CD8-positive, alpha-beta memory T cell (primary cell): ENCODE data around the gene KNSTRN. TPM values are rescaled to one million over a fixed set of nuclear protein-coding genes. Genes with fewer than 3 reads are reported as not detected.

ENCODE experiments used
- CTCF ChIA-PET: fragments of 350-600 bp; sonication (Branson Sonifier 250); formaldehyde crosslinking; loops from one replicate; lab custom pipeline; 2021; ENCODE audit warnings: antibody characterized with exemption; lab: Charles Lee
- POLR2A ChIA-PET: fragments of 350-600 bp; sonication (Branson Sonifier 250); formaldehyde crosslinking; loops from one replicate; lab custom pipeline; 2021; ENCODE audit warnings: antibody characterized with exemption; lab: Charles Lee
- DNase-seq, 5 donors: peaks; one replicate each; pipeline versions ENCODE4 v3.0.0 to v3.0.0-alpha.2; 2020 to 2022; ENCODE audit warnings: mixed read lengths in 1 of 5
- H3K27ac ChIP-seq: one replicate; pipeline ENCODE4 v1.7.0; 2013; ENCODE audit warnings: low read depth, mild to moderate bottlenecking, low read length, moderate library complexity
- H3K27me3 ChIP-seq: 2 replicates; pipeline ENCODE4 v1.7.0; 2013; ENCODE audit warnings: low read length, mild to moderate bottlenecking; ENCODE audit not compliant: insufficient read depth, poor library complexity, severe bottlenecking
- H3K36me3 ChIP-seq: 2 replicates; pipeline ENCODE4 v1.7.0; 2013; ENCODE audit warnings: mild to moderate bottlenecking, low read length, moderate library complexity; ENCODE audit not compliant: insufficient read depth
- H3K4me1 ChIP-seq: 2 replicates; pipeline ENCODE4 v1.7.0; 2013; ENCODE audit warnings: mild to moderate bottlenecking, low read length, moderate library complexity; ENCODE audit not compliant: insufficient read depth
- H3K4me3 ChIP-seq: 2 replicates; pipeline ENCODE4 v1.7.0; 2013; ENCODE audit warnings: mild to moderate bottlenecking, low read length
- H3K9me3 ChIP-seq: 2 replicates; pipeline ENCODE4 v1.7.0; 2013; ENCODE audit warnings: mild to moderate bottlenecking, low read length
- H3K27ac Mint-ChIP-seq, 8 donors: one replicate each; pipeline ENCODE4 v1.8.0; 2020 to 2021; ENCODE audit warnings: mixed read lengths in 8 of 8, mild to moderate bottlenecking in 6 of 8, inconsistent platforms in 3 of 8, moderate library complexity in 3 of 8
- H3K27me3 Mint-ChIP-seq, 2 donors: one replicate each; pipeline ENCODE4 v1.8.0; 2020 to 2021; ENCODE audit warnings: mixed read lengths in 2 of 2, mild to moderate bottlenecking in 1 of 2, moderate library complexity in 1 of 2
- H3K36me3 Mint-ChIP-seq, 3 donors: one replicate each; pipeline ENCODE4 v1.8.0; 2020 to 2021; ENCODE audit warnings: mixed read lengths in 3 of 3, inconsistent platforms in 1 of 3, mild to moderate bottlenecking in 1 of 3
- H3K4me1 Mint-ChIP-seq, 3 donors: one replicate each; pipeline ENCODE4 v1.8.0; 2020 to 2021; ENCODE audit warnings: mixed read lengths in 3 of 3, inconsistent platforms in 1 of 3, mild to moderate bottlenecking in 1 of 3
- H3K4me3 Mint-ChIP-seq, 7 donors: one replicate each; pipeline ENCODE4 v1.8.0; 2020 to 2021; ENCODE audit warnings: mixed read lengths in 7 of 7, mild to moderate bottlenecking in 6 of 7, moderate library complexity in 4 of 7, inconsistent platforms in 2 of 7
- H3K9me3 Mint-ChIP-seq, 5 donors: one replicate each; pipeline ENCODE4 v1.8.0; 2020 to 2022; ENCODE audit warnings: mixed read lengths in 5 of 5, mild to moderate bottlenecking in 3 of 5, moderate library complexity in 2 of 5, inconsistent platforms in 1 of 5
- polyA plus RNA-seq: library from polyadenylated mRNA; unstranded; fragments of 300-500 nt; fragmentation: Illumina TruSeq; gene quantifications from one replicate; pipeline ENCODE4 v1.2.3, GENCODE V29; 2021
- total RNA-seq, 2 experiments: library from RNA; stranded (reverse); gene quantifications; one replicate each; pipeline ENCODE4 v1.2.3, GENCODE V29; 2021

The KNSTRN gene
- total and polyA plus RNA-seq, 3 experiments from 2014 or later, result 3.6 to 49.9 (median 42.8) TPM

- Mint-ChIP-seq H3K27ac (peak overlapping the region in 1 of 8 donors; percentile 68), H3K27me3 (no peaks in the 10 kb centered on the region), H3K36me3 (peaks cover 0 to 5% (median 5%) of the 10 kb centered on the region in 3 donors), H3K9me3 (no peaks in the 10 kb centered on the region), H3K4me1 (peaks cover 28 to 45% (median 42%) of the 10 kb centered on the region in 3 donors), H3K4me3 (no peak overlapping the region)
- no peak overlapping the region for H3K27ac ChIP-seq
- ChIA-PET CTCF (interaction anchor here (0.7 to 1.7 kb wide), 6 partner anchors 15 to 85 kb away, joined by 3 to 4 read pairs (median 3); partner anchors contain the start of gene KNSTRN), POLR2A (no interaction called here)
- peaks cover 29% of the 10 kb centered on the region for H3K4me1 ChIP-seq
- DNase-seq, result no peak
- no peaks in the 10 kb centered on the region for H3K27me3 ChIP-seq
- H3K4me3 ChIP-seq, result no peak overlapping the region
- H3K36me3 ChIP-seq, result no peaks in the 10 kb centered on the region
- no peaks in the 10 kb centered on the region for H3K9me3 ChIP-seq
Observed at GRCh38 chr15:40364251-40364650, 18.3 kb upstream of the KNSTRN start.

- CTCF ChIA-PET, result interaction anchor here (0.5 to 2.2 kb wide), 6 partner anchors 17 to 86 kb away, joined by 3 to 15 read pairs (median 4); partner anchors contain the start of gene KNSTRN
- Histone ChIP-seq H3K4me1 (peaks cover 29% of the 10 kb centered on the region), H3K4me3 (no peak overlapping the region), H3K27ac (no peak overlapping the region), H3K27me3 (no peaks in the 10 kb centered on the region), H3K36me3 (no peaks in the 10 kb centered on the region), H3K9me3 (no peaks in the 10 kb centered on the region)
- H3K4me1 Mint-ChIP-seq, result peaks cover 27 to 40% (median 38%) of the 10 kb centered on the region in 3 donors
- H3K27ac Mint-ChIP-seq, result peak overlapping the region in 1 of 8 donors; percentile 20
- POLR2A ChIA-PET, result no interaction called here
- no peak for DNase-seq
- peak overlapping the region in 2 of 7 donors; percentile 17 to 54 for H3K4me3 Mint-ChIP-seq
- H3K36me3 Mint-ChIP-seq, result peaks cover 0 to 5% (median 5%) of the 10 kb centered on the region in 3 donors
- H3K27me3 Mint-ChIP-seq, result no peaks in the 10 kb centered on the region
- H3K9me3 Mint-ChIP-seq, result no peaks in the 10 kb centered on the region
Observed at GRCh38 chr15:40365016-40365415, 17.5 kb upstream of the KNSTRN start.

GRCh38 chr15:40365624-40366456 lies 16.7 kb upstream of the KNSTRN start:
- H3K36me3 ChIP-seq, result no peaks in the 10 kb centered on the region
- H3K27me3 ChIP-seq, result no peaks in the 10 kb centered on the region
- H3K4me1 Mint-ChIP-seq, result peaks cover 27 to 40% (median 38%) of the 10 kb centered on the region in 3 donors
- no peaks in the 10 kb centered on the region for H3K9me3 Mint-ChIP-seq
- H3K27me3 Mint-ChIP-seq, result no peaks in the 10 kb centered on the region
- no peak for DNase-seq
- peak overlapping the region in 4 of 7 donors; percentile 27 to 46 (median 39) for H3K4me3 Mint-ChIP-seq
- ChIA-PET CTCF (interaction anchor here (0.5 to 2.2 kb wide), 7 partner anchors 16 to 87 kb away, joined by 3 to 15 read pairs (median 3); partner anchors contain the start of genes INAFM2 and KNSTRN), POLR2A (no interaction called here)
- H3K36me3 Mint-ChIP-seq, result peaks cover 0 to 5% (median 5%) of the 10 kb centered on the region in 3 donors
- peaks cover 29% of the 10 kb centered on the region for H3K4me1 ChIP-seq
- H3K27ac Mint-ChIP-seq, result peak overlapping the region in 3 of 8 donors; percentile 27 to 60 (median 58)
- H3K9me3 ChIP-seq, result no peaks in the 10 kb centered on the region
- H3K27ac ChIP-seq, result no peak overlapping the region
- H3K4me3 ChIP-seq, result no peak overlapping the region

GRCh38 chr15:40366457-40367370 lies 15.8 kb upstream of the KNSTRN start:
- POLR2A ChIA-PET, result interaction anchor here (0.5 to 1.0 kb wide), 3 partner anchors 14 to 223 kb away, joined by 3 to 9 read pairs (median 5); no protein-coding TSS in a partner anchor

GRCh38 chr15:40367371-40367685 lies 15.2 kb upstream of the KNSTRN start:
- H3K27me3 Mint-ChIP-seq, result peaks cover 0 to 1% of the 10 kb centered on the region in 2 donors
- H3K4me3 ChIP-seq, result peak overlapping the region; percentile 66
- no peaks in the 10 kb centered on the region for H3K27me3 ChIP-seq
- peak overlapping the region; percentile 77 to 90 (median 82) for H3K4me3 Mint-ChIP-seq
- ChIA-PET POLR2A (interaction anchor here (0.8 to 1.0 kb wide), 2 partner anchors 15 to 32 kb away, joined by 3 to 9 read pairs; no protein-coding TSS in a partner anchor), CTCF (interaction anchor here (0.6 to 3.6 kb wide), 16 partner anchors 9 to 89 kb away, joined by 3 to 41 read pairs (median 8); partner anchors contain the start of genes CCDC9B, IVD and KNSTRN)
- H3K36me3 ChIP-seq, result no peaks in the 10 kb centered on the region
- peak overlapping the region; percentile 73 to 97 (median 84) for H3K27ac Mint-ChIP-seq
- H3K9me3 Mint-ChIP-seq, result no peaks in the 10 kb centered on the region
- DNase-seq, result no peak
- H3K9me3 ChIP-seq, result no peaks in the 10 kb centered on the region
- peaks cover 29% of the 10 kb centered on the region for H3K4me1 ChIP-seq
- peaks cover 26 to 40% (median 36%) of the 10 kb centered on the region in 3 donors for H3K4me1 Mint-ChIP-seq
- no peak overlapping the region for H3K27ac ChIP-seq
- H3K36me3 Mint-ChIP-seq, result peaks cover 0 to 5% (median 0%) of the 10 kb centered on the region in 3 donors

More at GRCh38 chr15:40366457-40367370, 15.8 kb upstream of the KNSTRN start:
- Histone ChIP-seq H3K27me3 (no peaks in the 10 kb centered on the region), H3K36me3 (no peaks in the 10 kb centered on the region), H3K4me3 (peak overlapping the region; percentile 66), H3K4me1 (peaks cover 29% of the 10 kb centered on the region), H3K9me3 (no peaks in the 10 kb centered on the region), H3K27ac (no peak overlapping the region)
- Mint-ChIP-seq H3K27me3 (peaks cover 0 to under 1% of the 10 kb centered on the region in 2 donors), H3K27ac (peak overlapping the region in 7 of 8 donors; percentile 73 to 97 (median 84)), H3K4me1 (peaks cover 27 to 40% (median 38%) of the 10 kb centered on the region in 3 donors), H3K4me3 (peak overlapping the region; percentile 56 to 90 (median 82)), H3K9me3 (no peaks in the 10 kb centered on the region), H3K36me3 (peaks cover 0 to 5% (median 0%) of the 10 kb centered on the region in 3 donors)
- DNase-seq, result no peak
- CTCF ChIA-PET, result interaction anchor here (0.8 to 3.6 kb wide), 15 partner anchors 9 to 88 kb away, joined by 3 to 41 read pairs (median 9); partner anchors contain the start of genes CCDC9B, INAFM2, IVD and KNSTRN

GRCh38 chr15:40367686-40368611 lies 14.6 kb upstream of the KNSTRN start:
- peak; percentile 81 to 92 (median 87) for DNase-seq
- peaks cover 0 to 1% of the 10 kb centered on the region in 2 donors for H3K27me3 Mint-ChIP-seq
- Histone ChIP-seq H3K9me3 (no peaks in the 10 kb centered on the region), H3K27ac (no peak overlapping the region), H3K4me1 (peaks cover 29% of the 10 kb centered on the region), H3K4me3 (peak overlapping the region; percentile 66), H3K36me3 (no peaks in the 10 kb centered on the region), H3K27me3 (no peaks in the 10 kb centered on the region)
- peak overlapping the region; percentile 4 to 97 (median 84) for H3K27ac Mint-ChIP-seq
- peak overlapping the region; percentile 77 to 90 (median 82) for H3K4me3 Mint-ChIP-seq
- H3K36me3 Mint-ChIP-seq, result no peaks in the 10 kb centered on the region
- ChIA-PET CTCF (interaction anchor here (0.6 to 3.6 kb wide), 25 partner anchors 8 to 376 kb away, joined by 3 to 41 read pairs (median 6); partner anchors contain the start of genes CCDC32, CCDC9B, INAFM2 and IVD), POLR2A (interaction anchor here (0.6 to 1.3 kb wide), 5 partner anchors 16 to 222 kb away, joined by 3 to 9 read pairs (median 4); partner anchors contain the start of gene IVD)
- H3K4me1 Mint-ChIP-seq, result peaks cover 23 to 40% (median 31%) of the 10 kb centered on the region in 3 donors
- H3K9me3 Mint-ChIP-seq, result no peaks in the 10 kb centered on the region
